ENCODE data around the gene GRIK4.

DNA sequence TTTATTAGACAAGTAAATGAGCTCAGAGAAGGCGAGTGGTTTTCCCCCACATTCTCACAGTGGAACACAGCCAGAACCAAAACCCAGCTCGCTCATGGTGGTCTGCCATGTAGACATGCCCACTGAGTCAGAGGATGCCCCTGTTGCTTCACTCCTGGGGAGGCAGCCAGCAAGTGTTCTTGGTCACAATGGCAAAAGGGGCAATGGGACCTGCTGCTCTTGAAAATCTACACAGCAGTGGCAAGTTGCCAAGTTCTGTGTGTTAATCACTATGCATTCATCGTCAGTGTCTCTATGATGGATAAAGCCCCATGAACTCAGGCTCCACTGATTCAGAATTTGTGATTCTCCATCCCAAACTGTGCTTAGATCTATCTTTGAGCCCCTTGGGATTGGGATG is 447.6 kb downstream of the GRIK4 start:
- TF ChIP-seq, protein P1, sequence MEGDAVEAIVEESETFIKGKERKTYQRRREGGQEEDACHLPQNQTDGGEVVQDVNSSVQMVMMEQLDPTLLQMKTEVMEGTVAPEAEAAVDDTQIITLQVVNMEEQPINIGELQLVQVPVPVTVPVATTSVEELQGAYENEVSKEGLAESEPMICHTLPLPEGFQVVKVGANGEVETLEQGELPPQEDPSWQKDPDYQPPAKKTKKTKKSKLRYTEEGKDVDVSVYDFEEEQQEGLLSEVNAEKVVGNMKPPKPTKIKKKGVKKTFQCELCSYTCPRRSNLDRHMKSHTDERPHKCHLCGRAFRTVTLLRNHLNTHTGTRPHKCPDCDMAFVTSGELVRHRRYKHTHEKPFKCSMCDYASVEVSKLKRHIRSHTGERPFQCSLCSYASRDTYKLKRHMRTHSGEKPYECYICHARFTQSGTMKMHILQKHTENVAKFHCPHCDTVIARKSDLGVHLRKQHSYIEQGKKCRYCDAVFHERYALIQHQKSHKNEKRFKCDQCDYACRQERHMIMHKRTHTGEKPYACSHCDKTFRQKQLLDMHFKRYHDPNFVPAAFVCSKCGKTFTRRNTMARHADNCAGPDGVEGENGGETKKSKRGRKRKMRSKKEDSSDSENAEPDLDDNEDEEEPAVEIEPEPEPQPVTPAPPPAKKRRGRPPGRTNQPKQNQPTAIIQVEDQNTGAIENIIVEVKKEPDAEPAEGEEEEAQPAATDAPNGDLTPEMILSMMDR (conservative IDR thresholded peaks at IDR 0.05): no peak
- TF ChIP-seq EZH2 (IDR thresholded peaks at IDR 0.05; ENCODE audit: low read depth): no peak
